Activated CD4-positive, alpha-beta T cell treated with anti-CD3 and anti-CD28 coated beads, Interleukin-2, amount 10 ng/mL, durations not matched to agents 24 days and 14 days (primary cell): ENCODE measurements around the gene DHFR. TPM values are rescaled to one million over a fixed set of nuclear protein-coding genes. Genes with fewer than 3 reads are reported as not detected.
A peak's percentile ranks its signal among the peaks of the same experiment; 100 is the strongest.
"Not testable (repeated sequence)": the region's sequence is repeated elsewhere in the genome, so short reads cannot be mapped to it uniquely, and the experiment has no call there.

Experiments
- DNase-seq: peaks from one replicate; pipeline ENCODE4 v3.0.0; 2022
- H3K27ac Mint-ChIP-seq: one replicate; pipeline ENCODE4 v1.8.0; 2022; ENCODE audit warnings: mild to moderate bottlenecking, mixed read lengths
- H3K27me3 Mint-ChIP-seq: one replicate; pipeline ENCODE4 v1.8.0; 2022; ENCODE audit warnings: mixed read lengths
- H3K36me3 Mint-ChIP-seq: one replicate; pipeline ENCODE4 v1.8.0; 2022; ENCODE audit warnings: low read depth, mild to moderate bottlenecking, mixed read lengths
- H3K4me1 Mint-ChIP-seq: one replicate; pipeline ENCODE4 v1.8.0; 2021; ENCODE audit warnings: mixed read lengths
- H3K4me3 Mint-ChIP-seq: one replicate; pipeline ENCODE4 v1.8.0; 2022; ENCODE audit warnings: mild to moderate bottlenecking, moderate library complexity, mixed read lengths
- H3K9me3 Mint-ChIP-seq: one replicate; pipeline ENCODE4 v1.8.0; 2021; ENCODE audit warnings: mixed read lengths
- intact Hi-C: fragments of 100-400 bp; cut with micrococcal nuclease; formaldehyde crosslinking; loops from one replicate; pipeline ENCODE4 v1.15.1; 2023
- total RNA-seq: library from RNA; stranded (reverse); gene quantifications from 2 replicates; pipeline ENCODE4 v1.2.3, GENCODE V29; 2022

The DHFR gene
- total RNA-seq, 1 donor from 2014 or later = 73.4 TPM

GRCh38 chr5:80672140-80672736, 17.5 kb upstream of the DHFR start:
- peaks cover 49% of the 10 kb centered on the region for H3K36me3 Mint-ChIP-seq
- peak; percentile 89 for DNase-seq
- H3K4me3 Mint-ChIP-seq = no peak overlapping the region
- intact Hi-C loops = loop anchor here (1.0 to 5.0 kb wide), 3 partner anchors 191 to 581 kb away; no protein-coding TSS in a partner anchor
- H3K4me1 Mint-ChIP-seq = peaks cover 10% of the 10 kb centered on the region
- H3K27ac Mint-ChIP-seq = no peak overlapping the region
- H3K27me3 Mint-ChIP-seq = no peaks in the 10 kb centered on the region
- no peaks in the 10 kb centered on the region for H3K9me3 Mint-ChIP-seq

GRCh38 chr5:80668016-80668969, 13.5 kb upstream of the DHFR start:
- Mint-ChIP-seq H3K4me3 (no peak overlapping the region), H3K27me3 (no peaks in the 10 kb centered on the region), H3K27ac (no peak overlapping the region), H3K4me1 (peaks cover 16% of the 10 kb centered on the region), H3K36me3 (peaks cover 60% of the 10 kb centered on the region), H3K9me3 (no peaks in the 10 kb centered on the region)
- DNase-seq = peak; percentile 54
- intact Hi-C loops = no loop called here

GRCh38 chr5:80667384-80667783, 12.6 kb upstream of the DHFR start:
- no peaks in the 10 kb centered on the region for H3K9me3 Mint-ChIP-seq
- H3K27ac Mint-ChIP-seq = no peak overlapping the region

GRCh38 chr5:80665057-80665456, 10.3 kb upstream of the DHFR start:
- peaks cover 18% of the 10 kb centered on the region for H3K4me1 Mint-ChIP-seq
- no peak overlapping the region for H3K27ac Mint-ChIP-seq
- intact Hi-C loops = no loop called here
- DNase-seq = no peak
- no peak overlapping the region for H3K4me3 Mint-ChIP-seq
- H3K36me3 Mint-ChIP-seq = peaks cover 67% of the 10 kb centered on the region
- no peaks in the 10 kb centered on the region for H3K27me3 Mint-ChIP-seq
- no peaks in the 10 kb centered on the region for H3K9me3 Mint-ChIP-seq

More at GRCh38 chr5:80667384-80667783, 12.6 kb upstream of the DHFR start:
- peak; percentile 49 for DNase-seq
- peaks cover 16% of the 10 kb centered on the region for H3K4me1 Mint-ChIP-seq
- no peaks in the 10 kb centered on the region for H3K27me3 Mint-ChIP-seq
- intact Hi-C loops = no loop called here
- H3K36me3 Mint-ChIP-seq = peaks cover 62% of the 10 kb centered on the region
- H3K4me3 Mint-ChIP-seq = no peak overlapping the region

GRCh38 chr5:80662108-80662507, 7.3 kb upstream of the DHFR start:
- H3K27me3 Mint-ChIP-seq = no peaks in the 10 kb centered on the region
- no peak overlapping the region for H3K27ac Mint-ChIP-seq
- no peak overlapping the region for H3K4me3 Mint-ChIP-seq
- peaks cover 75% of the 10 kb centered on the region for H3K36me3 Mint-ChIP-seq
- peaks cover 16% of the 10 kb centered on the region for H3K4me1 Mint-ChIP-seq
- no peaks in the 10 kb centered on the region for H3K9me3 Mint-ChIP-seq
- no peak for DNase-seq
- intact Hi-C loops = no loop called here

GRCh38 chr5:80660661-80661060, 5.9 kb upstream of the DHFR start:
- H3K4me3 Mint-ChIP-seq, H3K27me3 Mint-ChIP-seq, H3K27ac Mint-ChIP-seq, H3K9me3 Mint-ChIP-seq, DNase-seq, intact Hi-C loops: not testable (repeated sequence)
- Mint-ChIP-seq H3K4me1 (peaks cover 21% of the 10 kb centered on the region), H3K36me3 (peaks cover 75% of the 10 kb centered on the region)

- H3K4me3 Mint-ChIP-seq = no peak overlapping the region
- H3K9me3 Mint-ChIP-seq = no peaks in the 10 kb centered on the region
- no peak for DNase-seq
- peaks cover 64% of the 10 kb centered on the region for H3K36me3 Mint-ChIP-seq
- H3K4me1 Mint-ChIP-seq = peaks cover 24% of the 10 kb centered on the region
- no peaks in the 10 kb centered on the region for H3K27me3 Mint-ChIP-seq
- intact Hi-C loops = loop anchor here (10.0 kb wide), 3 partner anchors 174 to 1096 kb away; partner anchors contain the start of genes FAM151B and SSBP2
- no peak overlapping the region for H3K27ac Mint-ChIP-seq
Measured at GRCh38 chr5:80659106-80659505, 4.3 kb upstream of the DHFR start.

- Mint-ChIP-seq H3K4me3 (peak overlapping the region; percentile 84), H3K36me3 (peaks cover 55% of the 10 kb centered on the region), H3K4me1 (peaks cover 27% of the 10 kb centered on the region), H3K27ac (peak overlapping the region; percentile 93), H3K9me3 (no peaks in the 10 kb centered on the region), H3K27me3 (no peaks in the 10 kb centered on the region)
- intact Hi-C loops = loop anchor here (10.0 kb wide), 3 partner anchors 172 to 1098 kb away; partner anchors contain the start of genes FAM151B and SSBP2
- DNase-seq = no peak
Measured at GRCh38 chr5:80656425-80656824, 1.6 kb upstream of the DHFR start.

GRCh38 chr5:80655231-80655774, 520 bp upstream of the DHFR start:
- H3K36me3 Mint-ChIP-seq = peaks cover 44% of the 10 kb centered on the region
- DNase-seq = peak; percentile 70
- peak overlapping the region; percentile 84 for H3K4me3 Mint-ChIP-seq
- H3K27me3 Mint-ChIP-seq = no peaks in the 10 kb centered on the region
- no peaks in the 10 kb centered on the region for H3K9me3 Mint-ChIP-seq
- intact Hi-C loops = loop anchor here (1.0 to 10.0 kb wide), 5 partner anchors 171 to 1099 kb away; partner anchors contain the start of genes FAM151B, SSBP2, TENT2 and ZFYVE16
- peaks cover 23% of the 10 kb centered on the region for H3K4me1 Mint-ChIP-seq
- peak overlapping the region; percentile 93 for H3K27ac Mint-ChIP-seq

GRCh38 chr5:80654054-80654390, 761 bp downstream of the DHFR start:
- intact Hi-C loops = loop anchor here (1.0 to 10.0 kb wide), 5 partner anchors 169 to 1101 kb away; partner anchors contain the start of genes FAM151B, SSBP2, ZCCHC9 and ZFYVE16
- H3K4me1 Mint-ChIP-seq = peaks cover 23% of the 10 kb centered on the region
- H3K9me3 Mint-ChIP-seq = no peaks in the 10 kb centered on the region
- peak overlapping the region; percentile 91 for H3K27ac Mint-ChIP-seq
- peaks cover 33% of the 10 kb centered on the region for H3K36me3 Mint-ChIP-seq
- no peak for DNase-seq
- H3K4me3 Mint-ChIP-seq = peak overlapping the region; percentile 84
- no peaks in the 10 kb centered on the region for H3K27me3 Mint-ChIP-seq

- H3K27me3 Mint-ChIP-seq = no peaks in the 10 kb centered on the region
- intact Hi-C loops = loop anchor here (10.0 kb wide), 3 partner anchors 169 to 1101 kb away; partner anchors contain the start of genes FAM151B and SSBP2
- no peak for DNase-seq
- H3K9me3 Mint-ChIP-seq = no peaks in the 10 kb centered on the region
- H3K4me1 Mint-ChIP-seq = peaks cover 23% of the 10 kb centered on the region
- H3K4me3 Mint-ChIP-seq = peak overlapping the region; percentile 84
- H3K27ac Mint-ChIP-seq = peak overlapping the region; percentile 91
- H3K36me3 Mint-ChIP-seq = peaks cover 34% of the 10 kb centered on the region
Measured at GRCh38 chr5:80653502-80653901, 1.3 kb downstream of the DHFR start.

GRCh38 chr5:80646926-80647325, 7.9 kb downstream of the DHFR start:
- Mint-ChIP-seq H3K36me3 (peaks cover 51% of the 10 kb centered on the region), H3K4me3 (no peak overlapping the region), H3K27ac (no peak overlapping the region), H3K9me3 (peaks cover 3% of the 10 kb centered on the region), H3K4me1 (peaks cover 10% of the 10 kb centered on the region), H3K27me3 (no peaks in the 10 kb centered on the region)
- DNase-seq = no peak
- intact Hi-C loops = no loop called here

GRCh38 chr5:80644900-80645299, 9.9 kb downstream of the DHFR start:
- intact Hi-C loops = no loop called here
- peaks cover 69% of the 10 kb centered on the region for H3K36me3 Mint-ChIP-seq
- H3K27ac Mint-ChIP-seq = no peak overlapping the region
- H3K27me3 Mint-ChIP-seq = no peaks in the 10 kb centered on the region
- no peak for DNase-seq
- H3K4me3 Mint-ChIP-seq = no peak overlapping the region
- peaks cover 3% of the 10 kb centered on the region for H3K9me3 Mint-ChIP-seq
- H3K4me1 Mint-ChIP-seq = peaks cover 13% of the 10 kb centered on the region
